GM20000 (cell line): ENCODE measurements around the gene NLRC3.
"Not testable (repeated sequence)": the region's sequence is repeated elsewhere in the genome, so short reads cannot be mapped to it uniquely, and the experiment has no call there.

Experiments used
- DNase-seq: peaks from one replicate; pipeline ENCODE4 v3.0.0; 2012; ENCODE audit warnings: low spot score
- CTCF ChIP-seq: IDR thresholded peaks from 2 replicates; pipeline ENCODE4 v1.5.1; 2012; ENCODE audit warnings: mild to moderate bottlenecking, control low read depth; ENCODE audit errors: extremely low read depth, missing control alignments

The NLRC3 gene

GRCh38 chr16:3611146-3611975 lies 34.2 kb upstream of the NLRC3 start, which contains the start of gene SLX4:
SLX4 (minus strand) TSS chr16:3611606; CDS start chr16:3608964, 2,642 bp downstream.
- no peak for TF ChIP-seq CTCF
- DNase-seq = peak; percentile 100

- DNase-seq = peak; percentile 11
- TF ChIP-seq CTCF = no peak
Observed at GRCh38 chr16:3610698-3611145, 33.5 kb upstream of the NLRC3 start.

GRCh38 chr16:3609895-3610697 lies 32.9 kb upstream of the NLRC3 start:
- DNase-seq = no peak
- no peak for TF ChIP-seq CTCF

GRCh38 chr16:3608976-3609375 lies 31.8 kb upstream of the NLRC3 start:
- DNase-seq = not testable (repeated sequence)

- no peak for DNase-seq
- no peak for TF ChIP-seq CTCF
Observed at GRCh38 chr16:3608069-3608468, 30.9 kb upstream of the NLRC3 start.

GRCh38 chr16:3607634-3608033 lies 30.4 kb upstream of the NLRC3 start:
- no peak for TF ChIP-seq CTCF
- no peak for DNase-seq

- DNase-seq = no peak
- no peak for TF ChIP-seq CTCF
Observed at GRCh38 chr16:3607161-3607560, 30.0 kb upstream of the NLRC3 start.

- no peak for TF ChIP-seq CTCF
- no peak for DNase-seq
Observed at GRCh38 chr16:3606441-3606840, 29.2 kb upstream of the NLRC3 start.
